ENCODE data around the gene SULT1C4.

The SULT1C4 gene

GRCh38 chr2:108388045-108388444 is 10.3 kb downstream of the SULT1C4 start:
- TF ChIP-seq, protein P1, sequence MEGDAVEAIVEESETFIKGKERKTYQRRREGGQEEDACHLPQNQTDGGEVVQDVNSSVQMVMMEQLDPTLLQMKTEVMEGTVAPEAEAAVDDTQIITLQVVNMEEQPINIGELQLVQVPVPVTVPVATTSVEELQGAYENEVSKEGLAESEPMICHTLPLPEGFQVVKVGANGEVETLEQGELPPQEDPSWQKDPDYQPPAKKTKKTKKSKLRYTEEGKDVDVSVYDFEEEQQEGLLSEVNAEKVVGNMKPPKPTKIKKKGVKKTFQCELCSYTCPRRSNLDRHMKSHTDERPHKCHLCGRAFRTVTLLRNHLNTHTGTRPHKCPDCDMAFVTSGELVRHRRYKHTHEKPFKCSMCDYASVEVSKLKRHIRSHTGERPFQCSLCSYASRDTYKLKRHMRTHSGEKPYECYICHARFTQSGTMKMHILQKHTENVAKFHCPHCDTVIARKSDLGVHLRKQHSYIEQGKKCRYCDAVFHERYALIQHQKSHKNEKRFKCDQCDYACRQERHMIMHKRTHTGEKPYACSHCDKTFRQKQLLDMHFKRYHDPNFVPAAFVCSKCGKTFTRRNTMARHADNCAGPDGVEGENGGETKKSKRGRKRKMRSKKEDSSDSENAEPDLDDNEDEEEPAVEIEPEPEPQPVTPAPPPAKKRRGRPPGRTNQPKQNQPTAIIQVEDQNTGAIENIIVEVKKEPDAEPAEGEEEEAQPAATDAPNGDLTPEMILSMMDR (IDR thresholded peaks at IDR 0.05; ENCODE audit: unreplicated experiment in 3 of 3), result no peak
- H3K27me3 Mint-ChIP-seq (ENCODE audit: low read depth), result no peaks in the 10 kb centered on the region
- H3K4me1 Mint-ChIP-seq, result peaks cover 9% of the 10 kb centered on the region
- H3K27ac Mint-ChIP-seq, result no peak overlapping the region
- peaks cover 82% of the 10 kb centered on the region for H3K36me3 Mint-ChIP-seq (ENCODE audit: low read depth)
- no peak overlapping the region for H3K4me3 Mint-ChIP-seq
- H3K9me3 Mint-ChIP-seq, result peaks cover 18% of the 10 kb centered on the region

DNA sequence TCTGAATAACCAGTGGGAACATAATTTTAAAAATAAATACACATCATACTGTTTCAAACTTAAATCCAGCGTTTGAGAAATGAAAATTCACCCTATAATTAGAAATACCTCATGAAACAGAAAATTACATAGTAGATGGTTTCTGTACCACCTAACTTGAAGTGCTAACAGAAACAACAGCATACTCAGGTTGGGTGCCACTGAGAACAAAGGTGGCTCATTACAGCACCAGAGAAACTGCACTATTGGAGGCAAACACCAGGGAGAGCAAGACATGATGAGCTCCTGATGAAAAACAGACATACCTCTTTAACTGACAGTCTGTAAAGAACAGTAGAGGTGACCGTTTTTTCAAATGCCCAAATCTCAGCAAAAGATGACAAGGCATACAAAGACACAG is 12.6 kb downstream of the SULT1C4 start:
- Mint-ChIP-seq H3K9me3 (peaks cover 24% of the 10 kb centered on the region), H3K36me3 (ENCODE audit: low read depth) (peaks cover 66% of the 10 kb centered on the region), H3K27ac (no peak overlapping the region), H3K4me1 (peaks cover 5% of the 10 kb centered on the region), H3K27me3 (ENCODE audit: low read depth) (no peaks in the 10 kb centered on the region), H3K4me3 (no peak overlapping the region)
- TF ChIP-seq, protein P1 (IDR thresholded peaks at IDR 0.05; ENCODE audit: unreplicated experiment in 3 of 3), result no peak

- Mint-ChIP-seq H3K9me3 (peaks cover 31% of the 10 kb centered on the region), H3K4me3 (no peak overlapping the region), H3K27ac (no peak overlapping the region), H3K27me3 (ENCODE audit: low read depth) (no peaks in the 10 kb centered on the region), H3K36me3 (ENCODE audit: low read depth) (peaks cover 59% of the 10 kb centered on the region), H3K4me1 (no peaks in the 10 kb centered on the region)
- TF ChIP-seq, protein P1 (IDR thresholded peaks at IDR 0.05; ENCODE audit: unreplicated experiment in 3 of 3), result no peak
Observed at GRCh38 chr2:108392029-108392428, 14.3 kb downstream of the SULT1C4 start.

DNA sequence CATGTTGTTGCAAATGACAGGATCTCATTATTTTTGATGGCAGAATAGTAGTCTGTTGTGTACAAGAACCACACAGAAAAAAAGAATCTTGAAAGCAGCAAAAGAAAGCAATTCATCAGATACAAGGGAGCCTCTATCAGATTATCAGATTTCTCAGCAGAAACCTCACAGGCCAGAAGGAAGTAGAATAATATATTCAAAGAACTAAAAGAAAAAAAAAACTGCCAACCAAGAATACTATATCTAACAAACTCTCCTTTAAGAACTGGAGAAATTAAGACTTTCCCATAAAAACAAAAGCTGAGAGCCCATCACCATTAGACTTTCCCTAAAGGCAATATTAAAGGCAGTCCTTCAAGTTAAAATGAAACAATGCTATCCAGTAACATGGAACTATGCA is 15.4 kb downstream of the SULT1C4 start:
- Mint-ChIP-seq H3K4me1 (no peaks in the 10 kb centered on the region), H3K4me3 (no peak overlapping the region), H3K36me3 (ENCODE audit: low read depth) (peaks cover 51% of the 10 kb centered on the region), H3K9me3 (peaks cover 33% of the 10 kb centered on the region), H3K27ac (no peak overlapping the region), H3K27me3 (ENCODE audit: low read depth) (no peaks in the 10 kb centered on the region)
- TF ChIP-seq, protein P1 (IDR thresholded peaks at IDR 0.05; ENCODE audit: unreplicated experiment in 3 of 3), result no peak

DNA sequence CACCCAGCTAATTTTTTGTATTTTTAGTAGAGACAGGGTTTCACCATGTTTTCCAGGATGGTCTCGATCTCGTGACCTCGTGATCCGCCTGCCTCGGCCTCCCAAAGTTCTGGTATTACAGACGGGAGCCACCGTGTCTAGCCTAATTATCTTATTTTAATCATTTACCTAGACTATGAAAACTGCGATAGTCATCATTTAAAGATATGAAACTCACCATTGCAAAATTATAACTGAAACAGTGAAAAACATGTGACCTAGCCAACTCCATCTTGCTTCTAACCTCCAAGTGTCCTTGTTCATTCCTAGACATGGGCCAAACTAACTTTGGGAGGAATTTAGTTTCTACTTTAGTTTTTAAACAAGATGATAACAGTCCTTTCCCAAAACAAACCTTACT is 17.4 kb downstream of the SULT1C4 start:
- no peak overlapping the region for H3K4me3 Mint-ChIP-seq

DNA sequence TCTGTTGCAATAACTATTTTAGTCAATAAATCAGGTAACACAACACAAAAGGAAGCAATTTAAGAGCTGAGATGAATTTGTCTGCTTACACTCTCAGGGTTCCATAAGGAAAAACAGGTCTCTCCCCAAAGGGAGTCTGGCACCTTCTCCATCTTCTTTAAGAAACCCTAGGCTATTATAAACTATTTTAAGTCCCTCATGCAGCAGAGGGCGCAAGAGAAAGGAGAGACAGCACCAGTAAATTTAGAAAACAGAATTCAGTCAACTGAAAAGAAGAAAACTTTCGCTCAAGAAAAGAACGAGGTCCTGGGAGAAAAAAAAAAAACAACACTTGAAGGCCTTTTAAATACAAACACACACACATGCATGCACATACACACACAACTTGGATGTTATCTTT is 19.1 kb downstream of the SULT1C4 start:
- no peaks in the 10 kb centered on the region for H3K27me3 Mint-ChIP-seq (ENCODE audit: low read depth)
- TF ChIP-seq, protein P1 (IDR thresholded peaks at IDR 0.05; ENCODE audit: unreplicated experiment in 3 of 3), result no peak
- no peak overlapping the region for H3K4me3 Mint-ChIP-seq
- H3K4me1 Mint-ChIP-seq, result no peaks in the 10 kb centered on the region
- no peak overlapping the region for H3K27ac Mint-ChIP-seq
- peaks cover 28% of the 10 kb centered on the region for H3K36me3 Mint-ChIP-seq (ENCODE audit: low read depth)
- H3K9me3 Mint-ChIP-seq, result peaks cover 45% of the 10 kb centered on the region

More for the DNA sequence above, 17.4 kb downstream of the SULT1C4 start:
- no peaks in the 10 kb centered on the region for H3K4me1 Mint-ChIP-seq
- H3K27me3 Mint-ChIP-seq (ENCODE audit: low read depth), result no peaks in the 10 kb centered on the region
- TF ChIP-seq, protein P1 (IDR thresholded peaks at IDR 0.05; ENCODE audit: unreplicated experiment in 3 of 3), result no peak
- H3K27ac Mint-ChIP-seq, result no peak overlapping the region
- peaks cover 39% of the 10 kb centered on the region for H3K36me3 Mint-ChIP-seq (ENCODE audit: low read depth)
- H3K9me3 Mint-ChIP-seq, result peaks cover 49% of the 10 kb centered on the region

All from nephron (organoid).